Activated naive CD8-positive, alpha-beta T cell treated with anti-CD3 and anti-CD28 coated beads, Interleukin-2, amount 50 U/mL, for 24 hours (primary cell): Measurements from ENCODE around the gene MYO7B.
"Not testable (repeated sequence)": the region's sequence is repeated elsewhere in the genome, so short reads cannot be mapped to it uniquely, and the experiment has no call there.

Source experiments
- ATAC-seq: fragments of 150-1000 bp; cut with Tn5 transposase; one replicate; pipeline ENCODE4 v1.10.0; 2021
- DNase-seq: peaks from one replicate; pipeline ENCODE4 v3.0.0; 2021
- H3K27ac Mint-ChIP-seq: one replicate; pipeline ENCODE4 v1.8.0; 2021; ENCODE audit warnings: mild to moderate bottlenecking, mixed read lengths
- H3K27me3 Mint-ChIP-seq: one replicate; pipeline ENCODE4 v1.8.0; 2021; ENCODE audit warnings: mixed read lengths
- H3K36me3 Mint-ChIP-seq: one replicate; pipeline ENCODE4 v1.8.0; 2021; ENCODE audit warnings: low read depth, mixed read lengths
- H3K4me1 Mint-ChIP-seq: one replicate; pipeline ENCODE4 v1.8.0; 2021; ENCODE audit warnings: mixed read lengths
- H3K4me3 Mint-ChIP-seq: one replicate; pipeline ENCODE4 v1.8.0; 2021; ENCODE audit warnings: mild to moderate bottlenecking, moderate library complexity, mixed read lengths
- H3K9me3 Mint-ChIP-seq: one replicate; pipeline ENCODE4 v1.8.0; 2021; ENCODE audit warnings: mixed read lengths

MYO7B gene

GRCh38 chr2:127530245-127531140 is 5.0 kb upstream of the MYO7B start:
- no peaks in the 10 kb centered on the region for H3K27me3 Mint-ChIP-seq
- no peak overlapping the region for H3K27ac Mint-ChIP-seq

GRCh38 chr2:127531221-127531648 is 4.2 kb upstream of the MYO7B start:
- peaks cover 11% of the 10 kb centered on the region for H3K4me1 Mint-ChIP-seq
- no peak for DNase-seq

More at GRCh38 chr2:127530245-127531140, 5.0 kb upstream of the MYO7B start:
- ATAC-seq (no peak), DNase-seq (no peak)
- Mint-ChIP-seq H3K4me1 (peaks cover 14% of the 10 kb centered on the region), H3K4me3 (no peak overlapping the region), H3K36me3 (peaks cover 3% of the 10 kb centered on the region), H3K9me3 (no peaks in the 10 kb centered on the region)

GRCh38 chr2:127532296-127532695 is 3.2 kb upstream of the MYO7B start:
- Mint-ChIP-seq H3K27me3 (no peaks in the 10 kb centered on the region), H3K36me3 (no peaks in the 10 kb centered on the region), H3K9me3 (no peaks in the 10 kb centered on the region), H3K27ac (no peak overlapping the region), H3K4me3 (no peak overlapping the region), H3K4me1 (peaks cover 2% of the 10 kb centered on the region)
- DNase-seq (no peak), ATAC-seq (no peak)

More at GRCh38 chr2:127531221-127531648, 4.2 kb upstream of the MYO7B start:
- Mint-ChIP-seq H3K27me3 (no peaks in the 10 kb centered on the region), H3K36me3 (no peaks in the 10 kb centered on the region), H3K4me3 (no peak overlapping the region), H3K9me3 (no peaks in the 10 kb centered on the region), H3K27ac (no peak overlapping the region)
- no peak for ATAC-seq

GRCh38 chr2:127535918-127536317 is 435 bp downstream of the MYO7B start:
- DNase-seq: no peak
- Mint-ChIP-seq H3K27ac (no peak overlapping the region), H3K9me3 (no peaks in the 10 kb centered on the region), H3K27me3 (peaks cover 7% of the 10 kb centered on the region), H3K4me1 (no peaks in the 10 kb centered on the region), H3K36me3 (no peaks in the 10 kb centered on the region), H3K4me3 (no peak overlapping the region)
- no peak for ATAC-seq

- ATAC-seq (no peak), DNase-seq (no peak)
- Mint-ChIP-seq H3K36me3 (no peaks in the 10 kb centered on the region), H3K27ac (no peak overlapping the region), H3K9me3 (no peaks in the 10 kb centered on the region), H3K4me1 (no peaks in the 10 kb centered on the region), H3K4me3 (no peak overlapping the region), H3K27me3 (peaks cover 7% of the 10 kb centered on the region)
Observed at GRCh38 chr2:127536707-127537541, 1.4 kb downstream of the MYO7B start.

- ATAC-seq: no peak
Observed at GRCh38 chr2:127537644-127538043, 2.2 kb downstream of the MYO7B start.

GRCh38 chr2:127541809-127542208 is 6.3 kb downstream of the MYO7B start:
- ATAC-seq (no peak), DNase-seq (no peak)
- H3K36me3 Mint-ChIP-seq: no peaks in the 10 kb centered on the region
- H3K27me3 Mint-ChIP-seq: peaks cover 9% of the 10 kb centered on the region
- no peak overlapping the region for H3K4me3 Mint-ChIP-seq
- H3K4me1 Mint-ChIP-seq: no peaks in the 10 kb centered on the region
- no peaks in the 10 kb centered on the region for H3K9me3 Mint-ChIP-seq
- no peak overlapping the region for H3K27ac Mint-ChIP-seq

More at GRCh38 chr2:127537644-127538043, 2.2 kb downstream of the MYO7B start:
- H3K36me3 Mint-ChIP-seq: no peaks in the 10 kb centered on the region
- H3K27ac Mint-ChIP-seq: no peak overlapping the region
- H3K27me3 Mint-ChIP-seq: peaks cover 7% of the 10 kb centered on the region
- no peak overlapping the region for H3K4me3 Mint-ChIP-seq
- H3K9me3 Mint-ChIP-seq: no peaks in the 10 kb centered on the region
- H3K4me1 Mint-ChIP-seq: no peaks in the 10 kb centered on the region
- no peak for DNase-seq

- DNase-seq (no peak), ATAC-seq (no peak)
- Mint-ChIP-seq H3K36me3 (no peaks in the 10 kb centered on the region), H3K9me3 (no peaks in the 10 kb centered on the region), H3K4me3 (no peak overlapping the region), H3K4me1 (no peaks in the 10 kb centered on the region), H3K27me3 (peaks cover 12% of the 10 kb centered on the region), H3K27ac (no peak overlapping the region)
Observed at GRCh38 chr2:127542231-127542630, 6.7 kb downstream of the MYO7B start.

- not testable (repeated sequence) for H3K4me3 Mint-ChIP-seq, H3K27ac Mint-ChIP-seq, DNase-seq, ATAC-seq, H3K4me1 Mint-ChIP-seq, H3K36me3 Mint-ChIP-seq, H3K9me3 Mint-ChIP-seq
- H3K27me3 Mint-ChIP-seq: peaks cover 11% of the 10 kb centered on the region
Observed at GRCh38 chr2:127543013-127543501, 7.6 kb downstream of the MYO7B start.

GRCh38 chr2:127545189-127545588 is 9.7 kb downstream of the MYO7B start:
- no peak overlapping the region for H3K4me3 Mint-ChIP-seq
- peaks cover 11% of the 10 kb centered on the region for H3K27me3 Mint-ChIP-seq
- no peak for DNase-seq
- H3K9me3 Mint-ChIP-seq: no peaks in the 10 kb centered on the region
- H3K4me1 Mint-ChIP-seq: no peaks in the 10 kb centered on the region
- no peak overlapping the region for H3K27ac Mint-ChIP-seq
- ATAC-seq: no peak
- no peaks in the 10 kb centered on the region for H3K36me3 Mint-ChIP-seq

- H3K4me1 Mint-ChIP-seq: no peaks in the 10 kb centered on the region
- DNase-seq (no peak), ATAC-seq (no peak)
- no peaks in the 10 kb centered on the region for H3K36me3 Mint-ChIP-seq
- H3K9me3 Mint-ChIP-seq: no peaks in the 10 kb centered on the region
- H3K27ac Mint-ChIP-seq: no peak overlapping the region
- peaks cover 11% of the 10 kb centered on the region for H3K27me3 Mint-ChIP-seq
- no peak overlapping the region for H3K4me3 Mint-ChIP-seq
Observed at GRCh38 chr2:127545796-127546195, 10.3 kb downstream of the MYO7B start.

- no peak overlapping the region for H3K27ac Mint-ChIP-seq
- H3K4me3 Mint-ChIP-seq: no peak overlapping the region
- H3K4me1 Mint-ChIP-seq: no peaks in the 10 kb centered on the region
- no peaks in the 10 kb centered on the region for H3K36me3 Mint-ChIP-seq
- peaks cover 11% of the 10 kb centered on the region for H3K27me3 Mint-ChIP-seq
- DNase-seq (no peak), ATAC-seq (no peak)
- no peaks in the 10 kb centered on the region for H3K9me3 Mint-ChIP-seq
Observed at GRCh38 chr2:127546797-127547196, 11.3 kb downstream of the MYO7B start.

GRCh38 chr2:127551221-127551930 is 15.9 kb downstream of the MYO7B start:
- no peaks in the 10 kb centered on the region for H3K4me1 Mint-ChIP-seq
- H3K36me3 Mint-ChIP-seq: no peaks in the 10 kb centered on the region
- H3K9me3 Mint-ChIP-seq: peaks cover under 1% of the 10 kb centered on the region
- no peak overlapping the region for H3K27ac Mint-ChIP-seq
- ATAC-seq (no peak), DNase-seq (no peak)
- H3K4me3 Mint-ChIP-seq: no peak overlapping the region
- H3K27me3 Mint-ChIP-seq: peaks cover 21% of the 10 kb centered on the region

GRCh38 chr2:127552336-127552735 is 16.9 kb downstream of the MYO7B start:
- no peak overlapping the region for H3K4me3 Mint-ChIP-seq
- H3K4me1 Mint-ChIP-seq: no peaks in the 10 kb centered on the region
- no peak overlapping the region for H3K27ac Mint-ChIP-seq
- H3K9me3 Mint-ChIP-seq: peaks cover 11% of the 10 kb centered on the region
- DNase-seq: no peak
- H3K36me3 Mint-ChIP-seq: no peaks in the 10 kb centered on the region
- no peak for ATAC-seq
- H3K27me3 Mint-ChIP-seq: peaks cover 24% of the 10 kb centered on the region
